SU-DHL-6 (cell line): ENCODE measurements around the gene KCNJ9.

Experiments used
- CTCF ChIP-seq: fragments of 200-600 bp; sonication (generic); IDR thresholded peaks from one replicate; pipeline ENCODE4 v1.5.1; 2017; ENCODE audit warnings: antibody characterized with exemption, mild to moderate bottlenecking, low read length, moderate library complexity; ENCODE audit not compliant: insufficient read depth, poor library complexity, severe bottlenecking
- EZH2phosphoT487 ChIP-seq: fragments of 200-600 bp; sonication (generic), shearing (Covaris generic); conservative IDR thresholded peaks from 2 replicates; pipeline ENCODE4 v1.6.1; 2018; ENCODE audit warnings: mild to moderate bottlenecking, antibody characterized with exemption, low read length, moderate library complexity, mixed read lengths

DNA sequence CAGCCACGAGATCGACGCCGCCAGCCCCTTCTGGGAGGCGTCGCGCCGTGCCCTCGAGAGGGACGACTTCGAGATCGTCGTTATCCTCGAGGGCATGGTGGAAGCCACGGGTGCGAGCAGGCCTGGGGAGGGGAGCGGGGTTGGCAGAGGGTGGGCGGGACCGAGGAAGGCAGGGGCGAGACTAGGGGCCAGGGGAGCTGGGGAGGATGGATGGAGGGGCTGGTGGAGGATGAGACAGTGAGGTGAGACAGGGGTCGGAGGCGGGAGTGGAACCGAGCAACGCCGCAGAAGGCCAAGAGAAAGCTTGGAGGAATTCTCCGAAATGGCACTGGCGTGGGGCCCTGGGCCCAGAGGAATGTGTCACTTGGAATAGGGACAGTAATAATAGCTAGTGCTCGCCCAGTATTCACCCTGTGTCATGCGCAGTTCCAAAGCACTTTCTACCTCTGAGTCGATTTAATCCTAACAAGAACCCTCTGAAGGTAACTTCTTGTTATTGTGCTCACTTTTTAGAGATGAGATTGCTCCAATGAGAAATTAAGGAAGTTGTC, 3.5 kb downstream of the KCNJ9 start:
- TF ChIP-seq CTCF (no peak), EZH2phosphoT487 (no peak)
